Endothelial cell (in vitro differentiated cells): ENCODE measurements around the gene LYPD8. TPM values are rescaled to one million over a fixed set of nuclear protein-coding genes. Genes with fewer than 3 reads are reported as not detected.

Experiments used
- DNase-seq: peaks from one replicate; pipeline ENCODE4 v3.0.0; 2021; ENCODE audit warnings: low spot score
- H3K27ac Mint-ChIP-seq: one replicate; pipeline ENCODE4 v1.8.0; 2021; ENCODE audit warnings: mixed read lengths, inconsistent platforms; ENCODE audit not compliant: unreplicated experiment
- H3K27me3 Mint-ChIP-seq: one replicate; pipeline ENCODE4 v1.8.0; 2021; ENCODE audit warnings: mild to moderate bottlenecking, moderate library complexity, mixed read lengths, inconsistent platforms; ENCODE audit not compliant: unreplicated experiment
- H3K36me3 Mint-ChIP-seq: one replicate; pipeline ENCODE4 v1.8.0; 2021; ENCODE audit warnings: mild to moderate bottlenecking, low read depth, mixed read lengths, inconsistent platforms; ENCODE audit not compliant: unreplicated experiment
- H3K4me1 Mint-ChIP-seq: one replicate; pipeline ENCODE4 v1.8.0; 2021; ENCODE audit warnings: mild to moderate bottlenecking, mixed read lengths, inconsistent platforms; ENCODE audit not compliant: unreplicated experiment
- H3K4me3 Mint-ChIP-seq: one replicate; pipeline ENCODE4 v1.8.0; 2021; ENCODE audit warnings: mild to moderate bottlenecking, mixed read lengths, inconsistent platforms; ENCODE audit not compliant: unreplicated experiment
- H3K9me3 Mint-ChIP-seq: one replicate; pipeline ENCODE4 v1.8.0; 2021; ENCODE audit warnings: mixed read lengths, inconsistent platforms; ENCODE audit not compliant: unreplicated experiment
- total RNA-seq: library from RNA; stranded (reverse); fragmentation: NEBNext Ultra II Directional; extraction: Animal tissue kit (Norgen Biotek cat#: 25700); gene quantifications from one replicate; pipeline ENCODE4 v1.2.1, GENCODE V29; 2021; ENCODE audit not compliant: unreplicated experiment
- TF ChIP-seq, protein P1 (sequence below): fragments of 200-600 bp; sonication (generic); IDR thresholded peaks from one replicate; pipeline ENCODE4 v1.5.0; 2021; ENCODE audit warnings: antibody characterized with exemption; ENCODE audit not compliant: unreplicated experiment

Gene LYPD8
- total RNA-seq, 1 donor from 2014 or later: not detected

GRCh38 chr1:248788327-248788726 is 32.8 kb upstream of the LYPD8 start:
- peaks cover 21% of the 10 kb centered on the region for H3K9me3 Mint-ChIP-seq
- TF ChIP-seq, protein P1, sequence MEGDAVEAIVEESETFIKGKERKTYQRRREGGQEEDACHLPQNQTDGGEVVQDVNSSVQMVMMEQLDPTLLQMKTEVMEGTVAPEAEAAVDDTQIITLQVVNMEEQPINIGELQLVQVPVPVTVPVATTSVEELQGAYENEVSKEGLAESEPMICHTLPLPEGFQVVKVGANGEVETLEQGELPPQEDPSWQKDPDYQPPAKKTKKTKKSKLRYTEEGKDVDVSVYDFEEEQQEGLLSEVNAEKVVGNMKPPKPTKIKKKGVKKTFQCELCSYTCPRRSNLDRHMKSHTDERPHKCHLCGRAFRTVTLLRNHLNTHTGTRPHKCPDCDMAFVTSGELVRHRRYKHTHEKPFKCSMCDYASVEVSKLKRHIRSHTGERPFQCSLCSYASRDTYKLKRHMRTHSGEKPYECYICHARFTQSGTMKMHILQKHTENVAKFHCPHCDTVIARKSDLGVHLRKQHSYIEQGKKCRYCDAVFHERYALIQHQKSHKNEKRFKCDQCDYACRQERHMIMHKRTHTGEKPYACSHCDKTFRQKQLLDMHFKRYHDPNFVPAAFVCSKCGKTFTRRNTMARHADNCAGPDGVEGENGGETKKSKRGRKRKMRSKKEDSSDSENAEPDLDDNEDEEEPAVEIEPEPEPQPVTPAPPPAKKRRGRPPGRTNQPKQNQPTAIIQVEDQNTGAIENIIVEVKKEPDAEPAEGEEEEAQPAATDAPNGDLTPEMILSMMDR: no peak
- DNase-seq: no peak
- H3K27me3 Mint-ChIP-seq: peaks cover 7% of the 10 kb centered on the region
- no peak overlapping the region for H3K4me3 Mint-ChIP-seq
- no peak overlapping the region for H3K27ac Mint-ChIP-seq
- H3K4me1 Mint-ChIP-seq: no peaks in the 10 kb centered on the region
- peaks cover 7% of the 10 kb centered on the region for H3K36me3 Mint-ChIP-seq

GRCh38 chr1:248787430-248787829 is 31.9 kb upstream of the LYPD8 start:
- no peak for DNase-seq
- Mint-ChIP-seq H3K9me3 (peaks cover 26% of the 10 kb centered on the region), H3K4me1 (no peaks in the 10 kb centered on the region), H3K36me3 (peaks cover 12% of the 10 kb centered on the region), H3K27ac (no peak overlapping the region), H3K4me3 (no peak overlapping the region), H3K27me3 (peaks cover 9% of the 10 kb centered on the region)
- TF ChIP-seq, protein P1: no peak

- DNase-seq: no peak
- Mint-ChIP-seq H3K36me3 (peaks cover 12% of the 10 kb centered on the region), H3K27me3 (peaks cover 9% of the 10 kb centered on the region), H3K9me3 (peaks cover 32% of the 10 kb centered on the region), H3K27ac (no peak overlapping the region), H3K4me3 (no peak overlapping the region), H3K4me1 (no peaks in the 10 kb centered on the region)
- TF ChIP-seq, protein P1: no peak
Measured at GRCh38 chr1:248786156-248786555, 30.6 kb upstream of the LYPD8 start.

DNA sequence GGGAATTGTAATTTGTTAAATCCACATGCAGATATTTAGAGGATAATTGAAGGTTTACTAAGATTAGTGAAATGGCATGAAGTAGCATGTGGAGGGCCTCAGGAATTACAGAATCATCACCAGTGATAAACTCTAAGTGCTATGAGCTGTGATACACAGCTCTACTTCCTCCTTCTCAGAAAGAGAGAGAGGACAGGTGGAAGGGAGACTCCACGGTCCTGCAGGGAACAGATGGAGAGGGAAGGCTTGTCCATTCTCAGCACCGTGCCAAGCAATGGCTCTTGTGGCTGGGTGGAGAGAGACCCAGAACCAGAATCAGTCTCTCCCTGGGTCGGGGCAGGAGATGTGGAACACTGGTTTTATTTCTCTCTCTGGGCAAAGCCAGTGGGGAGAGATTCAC is 27.8 kb upstream of the LYPD8 start:
- DNase-seq: no peak
- Mint-ChIP-seq H3K27ac (no peak overlapping the region), H3K4me3 (no peak overlapping the region), H3K27me3 (peaks cover 9% of the 10 kb centered on the region), H3K36me3 (peaks cover 6% of the 10 kb centered on the region), H3K4me1 (no peaks in the 10 kb centered on the region), H3K9me3 (peaks cover 35% of the 10 kb centered on the region)
- TF ChIP-seq, protein P1: no peak

DNA sequence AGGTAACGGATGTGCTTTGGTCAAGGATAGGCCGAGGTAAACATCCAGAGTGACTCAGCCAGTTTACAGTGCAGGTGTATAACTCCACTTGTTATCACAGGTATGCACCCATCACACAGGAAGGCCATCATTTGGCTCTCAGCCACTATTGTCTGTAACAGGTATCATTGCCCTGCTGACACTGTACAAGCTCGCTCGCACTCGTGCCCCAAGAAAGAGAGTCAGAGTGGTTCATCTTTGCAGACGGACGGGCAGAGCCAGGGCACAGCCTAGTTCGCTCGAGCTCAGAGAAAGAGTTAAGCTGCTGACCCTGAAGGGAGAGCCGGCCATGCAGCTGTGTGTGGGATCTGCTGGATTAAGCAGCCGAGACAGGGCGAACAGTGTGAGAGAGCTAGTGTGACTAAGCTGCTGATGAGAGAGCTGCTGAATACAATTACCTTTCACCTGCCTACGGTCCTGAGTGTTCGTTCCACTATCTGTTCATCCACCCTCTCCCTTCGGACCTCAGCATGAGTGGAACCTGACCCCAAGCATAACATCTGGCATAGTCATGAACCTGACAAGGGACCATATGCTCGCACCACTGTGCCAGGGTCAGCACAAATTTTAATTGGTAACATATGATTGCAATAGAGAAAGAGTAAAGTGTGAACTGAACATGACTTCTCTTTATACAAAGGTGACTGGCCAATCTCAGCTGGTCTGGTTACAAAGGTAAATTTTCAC is 27.0 kb upstream of the LYPD8 start:
- TF ChIP-seq, protein P1: no peak
- Mint-ChIP-seq H3K9me3 (peaks cover 35% of the 10 kb centered on the region), H3K27ac (no peak overlapping the region), H3K4me3 (no peak overlapping the region), H3K4me1 (no peaks in the 10 kb centered on the region), H3K36me3 (peaks cover 6% of the 10 kb centered on the region), H3K27me3 (peaks cover 5% of the 10 kb centered on the region)
- DNase-seq: no peak
